Endodermal cell (in vitro differentiated cells): Measurements from ENCODE around the gene NSMCE1. TPM values are rescaled to one million over a fixed set of nuclear protein-coding genes. Genes with fewer than 3 reads are reported as not detected.
A peak's percentile ranks its signal among the peaks of the same experiment; 100 is the strongest.

Experiments used
- DNase-seq: peaks from one replicate; pipeline ENCODE4 v3.0.0-alpha.2; 2017
- H3K27ac ChIP-seq: 2 replicates; pipeline ENCODE4 v1.5.1; 2013; ENCODE audit warnings: mild to moderate bottlenecking, low read depth, low read length, moderate library complexity
- H3K27me3 ChIP-seq: 2 replicates; pipeline ENCODE4 v1.6.1; 2013; ENCODE audit warnings: mild to moderate bottlenecking, low read length, moderate library complexity; ENCODE audit not compliant: insufficient read depth, control insufficient read depth, poor library complexity, severe bottlenecking
- H3K36me3 ChIP-seq: 2 replicates; pipeline ENCODE4 v1.7.0; 2013; ENCODE audit warnings: mild to moderate bottlenecking, low read length, moderate library complexity; ENCODE audit not compliant: control insufficient read depth, insufficient read depth
- H3K4me1 ChIP-seq: one replicate; pipeline ENCODE4 v1.7.0; 2013; ENCODE audit warnings: low read length; ENCODE audit not compliant: control insufficient read depth, insufficient read depth
- H3K4me3 ChIP-seq: 2 replicates; pipeline ENCODE4 v1.5.1; 2013; ENCODE audit warnings: mild to moderate bottlenecking, low read length, moderate library complexity
- H3K9ac ChIP-seq: 2 replicates; pipeline ENCODE4 v1.6.1; 2013; ENCODE audit warnings: mild to moderate bottlenecking, low read length, moderate library complexity; ENCODE audit not compliant: poor library complexity, severe bottlenecking; ENCODE audit errors: extremely low read depth
- H3K9me3 ChIP-seq: 2 replicates; pipeline ENCODE4 v1.6.1; 2013; ENCODE audit warnings: mild to moderate bottlenecking, low read length, moderate library complexity; ENCODE audit not compliant: control insufficient read depth
- H3K27ac Mint-ChIP-seq: 2 replicates; pipeline ENCODE4 v1.8.0; 2020; ENCODE audit warnings: mixed read lengths
- H3K27me3 Mint-ChIP-seq: 2 replicates; pipeline ENCODE4 v1.8.0; 2021; ENCODE audit warnings: mild to moderate bottlenecking, mixed read lengths; ENCODE audit not compliant: insufficient read depth
- H3K36me3 Mint-ChIP-seq: 2 replicates; pipeline ENCODE4 v1.8.0; 2020; ENCODE audit warnings: low read depth, mixed read lengths
- H3K4me1 Mint-ChIP-seq: 2 replicates; pipeline ENCODE4 v1.8.0; 2020; ENCODE audit warnings: mixed read lengths
- H3K4me3 Mint-ChIP-seq: 2 replicates; pipeline ENCODE4 v1.8.0; 2020; ENCODE audit warnings: mild to moderate bottlenecking, moderate library complexity, mixed read lengths
- H3K9me3 Mint-ChIP-seq: 2 replicates; pipeline ENCODE4 v1.8.0; 2020; ENCODE audit warnings: mild to moderate bottlenecking, mixed read lengths
- CTCF ChIP-seq: fragments of 200-600 bp; sonication (generic); conservative IDR thresholded peaks from 2 replicates; pipeline ENCODE4 v1.5.0; 2021; ENCODE audit warnings: antibody characterized with exemption, mild to moderate bottlenecking
- WGBS, 2 experiments: methylation state at CpG; one replicate each; pipeline versions ENCODE4 v1.1.5 to v1.1.7; 2013; ENCODE audit warnings: missing lambda C conversion rate in 2 of 2, mixed read lengths in 1 of 2; ENCODE audit not compliant: insufficient coverage in 1 of 2, insufficient read length in 1 of 2; 5-methylcytosine and 5-hydroxymethylcytosine counted together
- total RNA-seq, 2 donors: library from RNA; stranded (reverse); fragmentation: NEBNext Ultra II Directional in 1 of 2; extraction: Animal tissue kit (Norgen Biotek cat#: 25700) in 1 of 2; gene quantifications; 2 replicates in 1 of 2; 3 replicates in 1 of 2; pipeline ENCODE4 v1.2.1, GENCODE V29; 2021

The NSMCE1 gene
- total RNA-seq, 2 donors from 2014 or later, result 22.3 to 22.4 TPM

GRCh38 chr16:27314161-27314723 is 45.7 kb upstream of the NSMCE1 start:
- Mint-ChIP-seq H3K9me3 (no peaks in the 10 kb centered on the region), H3K4me1 (peaks cover 21% of the 10 kb centered on the region), H3K27me3 (peaks cover 14% of the 10 kb centered on the region), H3K36me3 (no peaks in the 10 kb centered on the region), H3K27ac (peak overlapping the region; percentile 84), H3K4me3 (peak overlapping the region; percentile 81)
- WGBS, 2 experiments, result 4 to 5% methylated on average over 34 to 39 of the region's 39 CpGs
- Histone ChIP-seq H3K27ac (no peak overlapping the region), H3K9ac (peak overlapping the region; percentile 67), H3K27me3 (no peaks in the 10 kb centered on the region), H3K9me3 (no peaks in the 10 kb centered on the region), H3K4me1 (no peaks in the 10 kb centered on the region), H3K4me3 (peak overlapping the region; percentile 89), H3K36me3 (no peaks in the 10 kb centered on the region)
- TF ChIP-seq CTCF, result no peak
- peak; percentile 71 for DNase-seq

GRCh38 chr16:27313422-27314160 is 45.0 kb upstream of the NSMCE1 start, which contains the start of gene IL4R:
Gene IL4R (plus strand): TSS chr16:27313974. CDS start chr16:27340204, 26,230 bp downstream.
- H3K4me1 Mint-ChIP-seq, result peaks cover 16% of the 10 kb centered on the region

More at GRCh38 chr16:27313422-27314160, 45.0 kb upstream of the NSMCE1 start, which contains the start of gene IL4R:
- Histone ChIP-seq H3K27ac (no peak within 1 kb of the TSS), H3K9ac (peak within 1 kb of the TSS; percentile 67), H3K9me3 (no peaks in the 10 kb centered on the region), H3K4me1 (no peaks in the 10 kb centered on the region), H3K4me3 (peak within 1 kb of the TSS; percentile 89), H3K36me3 (no peaks in the 10 kb centered on the region), H3K27me3 (no peaks in the 10 kb centered on the region)
- peak; percentile 83 for DNase-seq
- 0 to 2% methylated on average over 23 to 83 of the region's 85 CpGs for WGBS, 2 experiments
- H3K9me3 Mint-ChIP-seq, result no peaks in the 10 kb centered on the region
- H3K36me3 Mint-ChIP-seq, result no peaks in the 10 kb centered on the region
- peak within 1 kb of the TSS; percentile 84 for H3K27ac Mint-ChIP-seq
- TF ChIP-seq CTCF, result no peak
- peaks cover 14% of the 10 kb centered on the region for H3K27me3 Mint-ChIP-seq
- peak within 1 kb of the TSS; percentile 81 for H3K4me3 Mint-ChIP-seq
